Stomach (tissue), 4 donors: Measurements from ENCODE around the gene NPC2.

Experiments
- EP300 ChIP-seq: sonication (generic); formaldehyde crosslinking; IDR thresholded peaks from one replicate; pipeline ENCODE4 v1.6.1; 2017; ENCODE audit warnings: antibody characterized with exemption
- POLR2A ChIP-seq, 4 donors: fragments of 450-650 bp; IDR thresholded peaks; one replicate each; pipeline ENCODE4 v1.6.1; 2016; ENCODE audit warnings: antibody characterized with exemption in 4 of 4, control low read depth in 2 of 4, mild to moderate bottlenecking in 1 of 4, moderate library complexity in 1 of 4
- POLR2AphosphoS5 ChIP-seq, 3 donors: sonication (generic); formaldehyde crosslinking; IDR thresholded peaks; one replicate each; pipeline ENCODE4 v1.6.1; 2016; ENCODE audit warnings: antibody characterized with exemption in 3 of 3
- TF ChIP-seq, protein P1 (sequence below), 7 experiments: fragments of 450-650 bp in 4 of 7; fragments of 200-600 bp in 3 of 7; sonication (generic) in 3 of 7; IDR thresholded peaks; one replicate each; pipeline ENCODE4 v1.5.1; 2016 to 2019; ENCODE audit warnings: antibody characterized with exemption in 7 of 7, control low read depth in 2 of 7, mild to moderate bottlenecking in 1 of 7

DNA sequence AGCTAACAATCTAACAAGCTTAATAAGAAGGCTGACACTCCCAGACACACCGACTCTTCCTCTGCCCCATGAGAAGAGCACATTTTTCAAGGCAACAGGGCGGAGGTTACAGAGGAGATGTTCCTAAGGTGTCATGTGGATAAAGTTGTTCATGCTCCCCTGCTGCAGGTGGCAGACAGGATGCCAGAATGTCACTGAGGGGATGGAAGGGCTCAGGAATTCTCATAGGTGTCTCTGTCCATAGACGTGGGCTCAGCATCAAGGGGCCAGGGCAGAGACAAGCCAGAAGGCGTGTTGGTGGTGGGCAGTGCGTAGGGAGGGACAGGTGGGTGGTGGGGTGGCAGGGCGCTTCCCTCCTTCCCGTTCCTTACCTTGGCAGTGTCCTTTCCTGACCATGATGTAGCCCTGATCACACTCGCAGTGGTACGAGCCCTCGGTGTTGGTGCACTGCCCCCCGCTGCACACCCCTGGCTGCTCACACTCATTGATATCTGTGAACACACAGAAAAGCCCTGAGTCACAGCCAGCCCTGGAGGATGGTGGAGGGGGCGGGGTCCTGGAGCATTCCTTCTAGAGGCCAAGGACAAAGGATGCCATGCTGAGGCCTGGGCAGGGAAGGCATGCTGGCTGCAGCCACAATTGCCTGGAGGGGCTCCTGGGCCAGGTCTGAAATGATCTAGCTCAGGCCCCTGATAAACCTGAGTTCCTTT lies 23.5 kb upstream of the NPC2 start:
- TF ChIP-seq, protein P1, sequence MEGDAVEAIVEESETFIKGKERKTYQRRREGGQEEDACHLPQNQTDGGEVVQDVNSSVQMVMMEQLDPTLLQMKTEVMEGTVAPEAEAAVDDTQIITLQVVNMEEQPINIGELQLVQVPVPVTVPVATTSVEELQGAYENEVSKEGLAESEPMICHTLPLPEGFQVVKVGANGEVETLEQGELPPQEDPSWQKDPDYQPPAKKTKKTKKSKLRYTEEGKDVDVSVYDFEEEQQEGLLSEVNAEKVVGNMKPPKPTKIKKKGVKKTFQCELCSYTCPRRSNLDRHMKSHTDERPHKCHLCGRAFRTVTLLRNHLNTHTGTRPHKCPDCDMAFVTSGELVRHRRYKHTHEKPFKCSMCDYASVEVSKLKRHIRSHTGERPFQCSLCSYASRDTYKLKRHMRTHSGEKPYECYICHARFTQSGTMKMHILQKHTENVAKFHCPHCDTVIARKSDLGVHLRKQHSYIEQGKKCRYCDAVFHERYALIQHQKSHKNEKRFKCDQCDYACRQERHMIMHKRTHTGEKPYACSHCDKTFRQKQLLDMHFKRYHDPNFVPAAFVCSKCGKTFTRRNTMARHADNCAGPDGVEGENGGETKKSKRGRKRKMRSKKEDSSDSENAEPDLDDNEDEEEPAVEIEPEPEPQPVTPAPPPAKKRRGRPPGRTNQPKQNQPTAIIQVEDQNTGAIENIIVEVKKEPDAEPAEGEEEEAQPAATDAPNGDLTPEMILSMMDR (IDR thresholded peaks at IDR 0.05), result no peak
- no peak for TF ChIP-seq POLR2A (IDR thresholded peaks at IDR 0.05)
- TF ChIP-seq EP300, result no peak
- TF ChIP-seq POLR2AphosphoS5 (IDR thresholded peaks at IDR 0.05), result no peak
